ENCODE results near the gene CST8.

- no peak for TF ChIP-seq POLR2A (IDR thresholded peaks at IDR 0.05; ENCODE audit: low read depth, low read length)
- TF ChIP-seq BHLHE40 (IDR thresholded peaks at IDR 0.05; ENCODE audit: low read depth, low read length), result no peak
- TF ChIP-seq CTCF (conservative IDR thresholded peaks at IDR 0.05; ENCODE audit: low read depth, low read length), result no peak
- TF ChIP-seq CEBPB (IDR thresholded peaks at IDR 0.05; ENCODE audit: low read depth, low read length), result no peak
- TF ChIP-seq SMC3 (IDR thresholded peaks at IDR 0.05; ENCODE audit: low read depth, low read length), result no peak
- TF ChIP-seq MXI1 (IDR thresholded peaks at IDR 0.05; ENCODE audit: borderline replicate concordance, low read depth, low read length), result no peak
- TF ChIP-seq RAD21 (IDR thresholded peaks at IDR 0.05; ENCODE audit: low read length), result no peak
- TF ChIP-seq MAFK (IDR thresholded peaks at IDR 0.05; ENCODE audit: low read depth, low read length), result no peak
- no peak for TF ChIP-seq RCOR1 (IDR thresholded peaks at IDR 0.05; ENCODE audit: insufficient replicate concordance, low read length)
- TF ChIP-seq USF2 (IDR thresholded peaks at IDR 0.05; ENCODE audit: low read depth, low read length), result no peak
- no peak for TF ChIP-seq MAZ (IDR thresholded peaks at IDR 0.05; ENCODE audit: borderline replicate concordance, low read depth, low read length)
- TF ChIP-seq NFE2L2 (IDR thresholded peaks at IDR 0.05; ENCODE audit: low read depth, low read length), result no peak
These were observed 12.7 kb downstream of the CST8 start for GRCh38 chr20:23503649-23504048.
